Osteocyte (in vitro differentiated cells): ENCODE measurements around the gene NEK4. TPM values are rescaled to one million over a fixed set of nuclear protein-coding genes. Genes with fewer than 3 reads are reported as not detected.

Experiments used
- DNase-seq: peaks from one replicate; pipeline ENCODE4 v3.0.0; 2021; ENCODE audit warnings: mixed read lengths; ENCODE audit not compliant: unreplicated experiment; ENCODE audit errors: extremely low spot score
- H3K27ac Mint-ChIP-seq: one replicate; pipeline ENCODE4 v1.8.0; 2021; ENCODE audit warnings: mild to moderate bottlenecking, mixed read lengths; ENCODE audit not compliant: unreplicated experiment
- H3K27me3 Mint-ChIP-seq: one replicate; pipeline ENCODE4 v1.8.0; 2021; ENCODE audit warnings: mixed read lengths; ENCODE audit not compliant: unreplicated experiment
- H3K36me3 Mint-ChIP-seq: one replicate; pipeline ENCODE4 v1.8.0; 2021; ENCODE audit warnings: mixed read lengths; ENCODE audit not compliant: unreplicated experiment
- H3K4me1 Mint-ChIP-seq: one replicate; pipeline ENCODE4 v1.8.0; 2021; ENCODE audit warnings: mixed read lengths; ENCODE audit not compliant: unreplicated experiment
- H3K4me3 Mint-ChIP-seq: one replicate; pipeline ENCODE4 v1.8.0; 2021; ENCODE audit warnings: mild to moderate bottlenecking, moderate library complexity, mixed read lengths; ENCODE audit not compliant: unreplicated experiment
- H3K9me3 Mint-ChIP-seq: one replicate; pipeline ENCODE4 v1.8.0; 2021; ENCODE audit warnings: mixed read lengths; ENCODE audit not compliant: unreplicated experiment
- total RNA-seq: library from RNA; stranded (reverse); gene quantifications from 2 replicates; pipeline ENCODE4 v1.2.1, GENCODE V29; 2021
- TF ChIP-seq, protein P1 (sequence below): fragments of 200-600 bp; sonication (generic); IDR thresholded peaks from 2 replicates; pipeline ENCODE4 v1.5.0; 2021; ENCODE audit warnings: antibody characterized with exemption, mild to moderate bottlenecking, moderate library complexity

NEK4 gene
- total RNA-seq, 1 donor from 2014 or later: 23.1 TPM

DNA sequence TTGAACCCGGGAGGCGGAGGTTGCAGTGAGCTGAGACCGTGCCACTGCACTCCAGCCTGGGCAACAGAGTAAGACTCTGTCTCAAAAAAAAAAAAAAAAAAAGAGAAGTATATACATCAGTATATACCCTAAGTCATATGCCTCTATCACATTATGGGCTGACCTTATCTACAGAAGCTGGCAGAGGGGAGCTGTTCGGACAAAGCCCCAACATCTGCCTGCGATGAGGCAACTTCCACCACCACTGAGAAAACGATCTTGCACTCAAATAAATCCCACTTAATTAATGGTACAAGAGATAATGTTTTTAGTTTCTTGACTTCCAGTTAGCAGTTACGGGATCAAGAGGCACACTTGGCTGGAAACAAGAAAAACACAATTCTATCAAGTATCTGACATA is 67.4 kb downstream of the NEK4 start:
- Mint-ChIP-seq H3K4me1 (peaks cover 37% of the 10 kb centered on the region), H3K36me3 (peaks cover 10% of the 10 kb centered on the region), H3K27ac (peak overlapping the region; percentile 98), H3K9me3 (no peaks in the 10 kb centered on the region), H3K4me3 (peak overlapping the region; percentile 32), H3K27me3 (no peaks in the 10 kb centered on the region)
- TF ChIP-seq, protein P1, sequence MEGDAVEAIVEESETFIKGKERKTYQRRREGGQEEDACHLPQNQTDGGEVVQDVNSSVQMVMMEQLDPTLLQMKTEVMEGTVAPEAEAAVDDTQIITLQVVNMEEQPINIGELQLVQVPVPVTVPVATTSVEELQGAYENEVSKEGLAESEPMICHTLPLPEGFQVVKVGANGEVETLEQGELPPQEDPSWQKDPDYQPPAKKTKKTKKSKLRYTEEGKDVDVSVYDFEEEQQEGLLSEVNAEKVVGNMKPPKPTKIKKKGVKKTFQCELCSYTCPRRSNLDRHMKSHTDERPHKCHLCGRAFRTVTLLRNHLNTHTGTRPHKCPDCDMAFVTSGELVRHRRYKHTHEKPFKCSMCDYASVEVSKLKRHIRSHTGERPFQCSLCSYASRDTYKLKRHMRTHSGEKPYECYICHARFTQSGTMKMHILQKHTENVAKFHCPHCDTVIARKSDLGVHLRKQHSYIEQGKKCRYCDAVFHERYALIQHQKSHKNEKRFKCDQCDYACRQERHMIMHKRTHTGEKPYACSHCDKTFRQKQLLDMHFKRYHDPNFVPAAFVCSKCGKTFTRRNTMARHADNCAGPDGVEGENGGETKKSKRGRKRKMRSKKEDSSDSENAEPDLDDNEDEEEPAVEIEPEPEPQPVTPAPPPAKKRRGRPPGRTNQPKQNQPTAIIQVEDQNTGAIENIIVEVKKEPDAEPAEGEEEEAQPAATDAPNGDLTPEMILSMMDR: no peak
- no peak for DNase-seq

DNA sequence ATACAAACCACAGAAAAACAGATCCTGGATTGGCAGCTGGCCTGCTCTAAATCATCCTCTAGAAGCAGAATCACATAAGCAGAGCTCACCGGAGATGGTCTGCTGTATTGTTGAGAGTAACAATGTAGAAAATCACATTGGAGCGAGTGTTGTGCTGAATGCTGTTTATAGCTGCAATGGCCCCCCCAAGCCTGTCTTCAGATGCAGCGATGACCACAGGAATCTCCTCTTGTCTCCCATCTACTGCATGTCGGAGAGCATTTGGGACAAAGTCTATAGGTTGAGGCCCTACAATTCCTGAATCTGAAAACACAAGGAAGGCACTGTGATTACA is 73.1 kb downstream of the NEK4 start:
- peaks cover 43% of the 10 kb centered on the region for H3K36me3 Mint-ChIP-seq
- no peak overlapping the region for H3K27ac Mint-ChIP-seq
- DNase-seq: no peak
- TF ChIP-seq, protein P1: no peak
- no peak overlapping the region for H3K4me3 Mint-ChIP-seq
- H3K9me3 Mint-ChIP-seq: no peaks in the 10 kb centered on the region
- H3K4me1 Mint-ChIP-seq: peaks cover 4% of the 10 kb centered on the region
- no peaks in the 10 kb centered on the region for H3K27me3 Mint-ChIP-seq

DNA sequence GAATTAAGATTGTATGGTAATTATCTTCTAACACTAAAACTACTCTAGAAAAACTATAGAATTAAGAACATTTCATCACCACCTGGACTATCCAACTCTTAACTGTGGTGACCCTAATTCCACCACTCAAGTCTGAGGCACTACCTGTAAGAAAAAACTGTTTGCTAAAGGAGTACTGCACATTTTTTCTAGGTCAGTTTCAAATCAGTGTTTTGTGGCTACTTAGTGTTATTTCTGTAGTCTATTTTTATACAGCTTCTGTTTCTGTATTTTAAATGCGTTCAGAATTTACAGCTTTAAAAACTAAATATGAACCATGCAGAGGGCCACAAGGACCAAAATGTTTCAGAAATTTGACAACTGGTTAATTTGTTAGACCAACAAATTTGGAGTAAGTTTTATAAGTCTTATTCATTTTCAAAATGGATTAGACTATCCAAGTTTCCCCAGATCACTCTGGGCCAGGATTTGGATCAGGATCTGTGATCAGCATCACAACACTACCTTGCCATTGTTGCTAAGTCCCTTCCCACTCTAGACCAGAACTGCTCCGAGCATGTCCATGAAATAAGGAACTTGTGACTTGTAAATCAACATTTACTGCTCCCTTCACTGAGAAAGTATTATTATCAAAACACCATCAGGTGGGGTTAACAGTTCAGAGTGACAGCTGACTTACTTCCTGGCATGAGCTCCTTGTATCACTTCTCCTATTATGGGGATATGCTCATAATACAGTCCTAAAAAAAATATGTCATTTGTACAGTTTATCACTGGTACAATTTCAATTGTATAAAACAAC is 73.7 kb downstream of the NEK4 start:
- H3K4me3 Mint-ChIP-seq: no peak overlapping the region
- H3K36me3 Mint-ChIP-seq: peaks cover 43% of the 10 kb centered on the region
- peaks cover 4% of the 10 kb centered on the region for H3K4me1 Mint-ChIP-seq
- H3K9me3 Mint-ChIP-seq: no peaks in the 10 kb centered on the region
- no peak overlapping the region for H3K27ac Mint-ChIP-seq
- no peak for DNase-seq
- no peaks in the 10 kb centered on the region for H3K27me3 Mint-ChIP-seq
- TF ChIP-seq, protein P1: no peak

DNA sequence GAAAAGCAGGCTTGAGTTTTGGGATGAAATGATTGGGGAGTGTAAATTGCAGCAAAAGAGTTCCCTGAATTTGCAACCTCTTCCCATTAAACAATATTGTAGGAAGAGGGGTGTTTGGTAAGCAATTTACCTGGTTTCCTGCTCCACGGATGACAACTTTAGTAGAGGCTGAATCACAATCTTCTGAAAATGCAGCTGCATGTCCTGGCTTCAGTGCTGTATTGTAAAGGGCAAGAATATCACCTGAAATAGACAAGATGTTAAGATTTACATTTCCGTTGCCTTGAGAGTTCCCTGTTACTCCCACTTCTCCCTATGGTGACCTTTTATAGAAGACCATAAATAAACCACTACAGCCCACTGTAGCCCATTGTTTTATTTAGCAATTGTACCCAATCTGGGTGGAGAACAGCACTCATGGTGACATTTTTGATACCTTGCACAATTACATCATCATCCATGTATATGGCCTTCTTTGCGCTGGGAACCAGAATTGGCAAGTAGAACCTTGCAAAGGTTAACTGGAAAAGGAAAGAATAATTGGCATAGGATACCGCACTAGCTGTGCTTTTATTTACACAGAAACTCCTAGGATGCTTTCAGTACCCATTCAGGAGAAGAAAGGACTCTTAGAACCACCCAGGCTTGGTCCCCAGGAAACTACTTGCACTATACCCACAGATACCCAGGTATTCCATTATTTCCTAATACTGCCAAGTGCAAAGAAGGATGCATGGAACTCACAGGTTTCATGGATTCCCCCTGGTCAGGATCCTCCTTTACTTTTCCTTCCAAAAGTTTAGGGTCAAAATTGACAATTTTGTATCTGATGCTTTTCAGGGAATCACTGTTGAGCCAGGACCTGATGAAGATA is 74.7 kb downstream of the NEK4 start:
- Mint-ChIP-seq H3K4me3 (no peak overlapping the region), H3K36me3 (peaks cover 47% of the 10 kb centered on the region), H3K9me3 (no peaks in the 10 kb centered on the region), H3K27ac (no peak overlapping the region), H3K4me1 (peaks cover 1% of the 10 kb centered on the region), H3K27me3 (no peaks in the 10 kb centered on the region)
- TF ChIP-seq, protein P1: no peak
- DNase-seq: peak; percentile 6
